GM19099 (cell line): Measurements from ENCODE around the gene PTGIS.

Experiments used
- POLR2A ChIP-seq: IDR thresholded peaks from 3 replicates; pipeline ENCODE4 v1.6.1; 2011; ENCODE audit warnings: low read depth; ENCODE audit not compliant: insufficient read length; ENCODE audit errors: extremely low read depth

Gene PTGIS

GRCh38 chr20:49470922-49471321, 97.0 kb downstream of the PTGIS start:
- TF ChIP-seq POLR2A, result no peak

GRCh38 chr20:49469060-49469459, 98.9 kb downstream of the PTGIS start:
- TF ChIP-seq POLR2A, result no peak

GRCh38 chr20:49468412-49468811, 99.5 kb downstream of the PTGIS start:
- no peak for TF ChIP-seq POLR2A

GRCh38 chr20:49466114-49466912, 101.6 kb downstream of the PTGIS start:
- no peak for TF ChIP-seq POLR2A

- no peak for TF ChIP-seq POLR2A
Observed at GRCh38 chr20:49464556-49464955, 103.4 kb downstream of the PTGIS start.

- TF ChIP-seq POLR2A, result no peak
Observed at GRCh38 chr20:49462626-49463025, 105.3 kb downstream of the PTGIS start.

GRCh38 chr20:49461894-49462620, 105.9 kb downstream of the PTGIS start:
- TF ChIP-seq POLR2A, result no peak

- TF ChIP-seq POLR2A, result no peak
Observed at GRCh38 chr20:49460916-49461315, 107.0 kb downstream of the PTGIS start.

GRCh38 chr20:49460131-49460530, 107.8 kb downstream of the PTGIS start:
- no peak for TF ChIP-seq POLR2A

- TF ChIP-seq POLR2A, result no peak
Observed at GRCh38 chr20:49459684-49460083, 108.3 kb downstream of the PTGIS start.

GRCh38 chr20:49457444-49457843, 110.5 kb downstream of the PTGIS start:
- no peak for TF ChIP-seq POLR2A

GRCh38 chr20:49456646-49457045, 111.3 kb downstream of the PTGIS start:
- no peak for TF ChIP-seq POLR2A

- TF ChIP-seq POLR2A, result no peak
Observed at GRCh38 chr20:49455691-49456090, 112.2 kb downstream of the PTGIS start.
